Measurements from ENCODE around the gene MSH5.

MSH5 gene

DNA sequence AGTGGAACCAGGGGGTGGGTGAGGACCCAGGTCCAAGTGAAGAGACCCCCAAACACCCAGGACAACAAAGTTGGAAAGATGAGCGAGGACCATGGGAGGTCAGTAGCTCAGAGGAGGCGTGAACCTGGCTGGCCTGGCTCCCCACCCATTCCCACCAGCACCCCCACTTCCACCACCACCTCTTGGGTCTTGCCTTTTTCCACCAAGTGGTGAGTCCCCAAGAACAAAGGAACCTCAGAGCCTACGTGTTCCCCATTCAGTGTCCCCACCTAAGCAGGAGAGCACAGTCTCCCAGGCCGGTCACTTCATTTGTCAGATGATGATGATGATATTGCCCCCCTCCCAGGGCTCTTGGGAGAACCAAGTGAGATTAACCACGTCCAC lies 37.9 kb downstream of the MSH5 start:
- in situ Hi-C loops (cut with HindIII; ENCODE audit: low sequenced_read_pairs) = no loop called here
- H3K4me3 ChIP-seq (ENCODE audit: low read depth, low read length) = no peak overlapping the region
- TF ChIP-seq CTCF (IDR thresholded peaks at IDR 0.05; ENCODE audit: low read depth, low read length) = no peak
- no peak for DNase-seq (ENCODE audit: low read depth, low spot score)

DNA sequence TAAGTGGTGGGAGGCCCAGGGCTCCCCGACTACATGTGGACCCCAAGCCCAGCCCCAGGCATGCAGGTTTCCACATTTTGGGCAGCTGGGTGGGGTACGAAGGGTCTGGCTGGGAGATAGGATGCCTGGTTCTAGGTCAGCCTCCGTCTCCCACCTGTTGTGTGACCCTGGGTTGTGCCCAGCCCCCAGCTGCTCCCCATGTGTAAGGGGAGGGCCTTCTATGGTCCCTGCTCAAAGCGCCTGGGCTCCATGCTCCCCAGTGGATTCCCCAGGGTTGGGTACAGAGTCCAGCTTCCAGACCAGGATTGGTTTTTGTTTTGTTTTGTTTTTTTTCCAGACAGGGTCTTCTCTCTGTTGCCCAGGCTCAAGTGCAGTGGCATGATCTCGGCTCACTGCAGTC lies 38.4 kb downstream of the MSH5 start:
- H3K4me3 ChIP-seq (ENCODE audit: low read depth, low read length) = no peak overlapping the region
- no peak for TF ChIP-seq CTCF (IDR thresholded peaks at IDR 0.05; ENCODE audit: low read depth, low read length)
- in situ Hi-C loops (cut with HindIII; ENCODE audit: low sequenced_read_pairs) = no loop called here

GRCh38 chr6:31778999-31779885 lies 39.4 kb downstream of the MSH5 start:
- in situ Hi-C loops (cut with HindIII; ENCODE audit: low sequenced_read_pairs) = no loop called here
- H3K4me3 ChIP-seq (ENCODE audit: low read depth, low read length) = no peak overlapping the region
- TF ChIP-seq CTCF (IDR thresholded peaks at IDR 0.05; ENCODE audit: low read depth, low read length) = no peak
- DNase-seq (ENCODE audit: low read depth, low spot score) = no peak

More for the DNA sequence above, 38.4 kb downstream of the MSH5 start:
- no peak for DNase-seq (ENCODE audit: low read depth, low spot score)

DNA sequence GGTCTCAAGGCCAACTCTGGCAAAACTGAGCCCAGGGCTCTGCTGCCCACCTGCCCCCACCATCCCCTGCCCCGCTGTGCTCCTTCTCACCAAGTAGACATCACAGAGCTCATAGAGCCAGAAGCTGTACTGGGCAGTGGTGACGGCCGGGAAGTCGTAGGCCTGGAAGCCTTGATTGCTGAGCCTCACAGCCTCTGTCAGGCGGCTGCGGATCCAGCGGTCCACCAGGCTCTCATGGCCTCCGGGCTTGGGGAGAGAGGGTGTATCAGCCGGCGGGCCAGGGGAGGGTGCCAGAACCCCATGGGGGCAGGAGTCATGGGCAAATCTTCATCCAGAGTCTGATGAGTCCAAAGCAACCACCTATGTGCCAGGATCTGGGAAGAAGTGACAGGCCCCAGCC lies 40.1 kb downstream of the MSH5 start:
- no peak overlapping the region for H3K4me3 ChIP-seq (ENCODE audit: low read depth, low read length)
- no peak for DNase-seq (ENCODE audit: low read depth, low spot score)
- TF ChIP-seq CTCF (IDR thresholded peaks at IDR 0.05; ENCODE audit: low read depth, low read length) = no peak
- in situ Hi-C loops (cut with HindIII; ENCODE audit: low sequenced_read_pairs) = no loop called here

DNA sequence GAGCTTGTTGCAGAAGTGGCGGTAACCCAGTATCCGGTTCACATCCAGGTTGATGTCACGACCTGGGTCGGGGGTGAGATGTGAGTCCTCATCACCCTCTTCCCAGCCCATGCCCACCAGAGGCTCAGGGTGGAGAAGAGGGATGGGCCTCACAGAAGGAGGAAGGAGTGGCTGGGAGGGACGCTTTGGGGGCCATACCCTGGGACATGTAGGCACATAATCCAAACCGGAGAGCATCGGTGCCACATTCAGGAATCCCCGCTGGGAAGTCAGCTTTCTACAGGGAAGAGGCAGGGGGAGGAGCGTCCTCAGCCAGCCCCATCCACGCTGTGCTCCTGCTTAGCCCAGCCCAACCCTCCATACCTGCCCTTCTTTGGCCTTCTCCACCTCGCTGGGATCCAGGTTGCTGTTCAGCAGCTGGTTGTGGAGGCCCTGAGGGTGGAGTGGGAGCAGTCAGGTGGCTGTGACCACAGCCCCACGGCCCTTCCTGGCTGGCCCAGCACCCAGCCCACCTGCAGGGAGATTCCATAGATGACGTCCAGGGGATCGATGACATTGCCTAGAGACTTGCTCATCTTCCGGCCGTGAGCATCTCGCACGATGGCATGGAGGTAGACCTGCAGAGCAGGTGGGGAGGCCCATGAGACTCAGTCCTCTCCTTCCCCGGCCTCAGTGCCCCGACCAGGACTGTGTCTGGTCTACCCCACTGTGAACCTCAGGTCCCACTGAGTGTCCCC lies 40.9 kb downstream of the MSH5 start:
- no peak for TF ChIP-seq CTCF (IDR thresholded peaks at IDR 0.05; ENCODE audit: low read depth, low read length)
- in situ Hi-C loops (cut with HindIII; ENCODE audit: low sequenced_read_pairs) = no loop called here
- no peak overlapping the region for H3K4me3 ChIP-seq (ENCODE audit: low read depth, low read length)
- DNase-seq (ENCODE audit: low read depth, low spot score) = no peak

- in situ Hi-C loops (cut with HindIII; ENCODE audit: low sequenced_read_pairs) = no loop called here
- no peak overlapping the region for H3K4me3 ChIP-seq (ENCODE audit: low read depth, low read length)
- no peak for TF ChIP-seq CTCF (IDR thresholded peaks at IDR 0.05; ENCODE audit: low read depth, low read length)
- DNase-seq (ENCODE audit: low read depth, low spot score) = no peak
These were observed 41.7 kb downstream of the MSH5 start for GRCh38 chr6:31781244-31782125.

Measured in astrocyte of the spinal cord (primary cell).